ENCODE results near the gene TAS2R30.
"Not testable (repeated sequence)": the region's sequence is repeated elsewhere in the genome, so short reads cannot be mapped to it uniquely, and the experiment has no call there.

TAS2R30 gene

DNA sequence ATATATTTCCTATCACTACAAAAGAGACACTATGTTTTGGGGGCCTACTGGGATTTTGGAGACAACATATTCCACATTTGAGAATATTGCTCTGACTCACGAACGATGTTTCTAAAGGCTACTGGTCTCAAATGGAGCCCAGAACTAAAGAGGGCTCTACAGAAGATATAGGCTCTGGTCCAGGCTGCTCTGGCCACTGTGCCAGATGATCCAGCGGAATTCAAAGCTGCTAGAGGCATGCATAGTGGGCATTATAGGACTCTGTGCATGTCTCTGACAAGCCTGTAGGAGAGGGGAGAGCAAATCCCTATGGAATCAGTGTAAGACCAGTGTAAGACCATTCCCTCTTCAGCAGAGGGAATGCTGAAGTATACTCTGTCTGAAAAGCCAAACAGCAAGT, 4.1 kb downstream of the TAS2R30 start:
- no peak for DNase-seq

DNA sequence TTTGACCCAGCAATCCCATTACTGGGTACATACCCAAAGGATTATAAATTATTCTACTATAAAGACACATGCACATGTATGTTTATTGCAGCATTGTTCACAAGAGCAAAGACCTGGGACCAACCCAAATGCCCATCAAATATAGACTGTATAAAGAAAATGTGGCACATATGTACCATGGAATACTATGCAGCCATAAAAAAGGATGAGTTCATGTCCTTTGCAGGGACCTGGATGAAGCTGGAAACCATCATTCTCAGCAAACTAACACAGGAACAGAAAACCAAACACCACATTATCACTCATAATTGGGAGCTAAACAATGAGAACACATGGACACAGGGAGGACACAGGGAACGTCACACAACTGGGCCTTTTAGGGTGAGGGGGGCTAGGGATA, 20.3 kb downstream of the TAS2R30 start:
- not testable (repeated sequence) for DNase-seq

DNA sequence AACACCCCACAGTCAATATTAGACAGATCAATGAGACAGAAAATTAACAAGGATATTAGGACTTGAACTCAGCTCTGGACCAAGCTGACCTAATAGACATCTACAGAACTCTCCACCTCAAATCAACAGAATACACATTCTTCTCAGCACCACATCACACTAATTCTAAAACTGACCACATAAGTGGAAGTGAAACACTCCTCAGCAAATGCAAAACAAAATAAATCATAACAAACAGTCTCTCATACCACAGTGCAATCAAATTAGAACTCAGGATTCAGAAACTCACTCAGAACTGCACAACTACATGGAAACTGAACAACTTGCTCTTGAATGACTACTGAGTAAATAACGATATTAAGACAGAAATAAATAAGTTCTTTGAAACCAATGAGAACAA, 23.2 kb downstream of the TAS2R30 start:
- not testable (repeated sequence) for DNase-seq

DNA sequence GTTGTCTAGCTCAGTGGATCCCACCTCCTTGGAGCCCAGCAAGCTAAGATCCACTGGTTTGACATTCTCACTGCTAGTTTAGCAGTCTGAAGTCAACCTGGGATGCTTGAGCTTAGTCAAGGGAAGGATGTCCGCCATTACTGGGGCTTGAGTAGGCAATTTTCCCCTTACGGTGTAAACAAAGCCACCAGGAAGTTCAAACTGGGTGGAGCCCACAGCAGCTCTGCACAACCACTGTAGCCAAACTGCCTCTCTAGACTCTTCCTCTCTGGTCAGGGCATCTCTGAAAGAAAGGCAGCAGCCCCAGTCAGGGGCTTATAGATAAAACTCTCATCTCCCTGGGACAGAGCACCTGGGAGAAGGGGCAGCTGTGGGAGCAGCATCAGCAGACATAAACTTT, 25.6 kb downstream of the TAS2R30 start:
- DNase-seq: no peak

DNA sequence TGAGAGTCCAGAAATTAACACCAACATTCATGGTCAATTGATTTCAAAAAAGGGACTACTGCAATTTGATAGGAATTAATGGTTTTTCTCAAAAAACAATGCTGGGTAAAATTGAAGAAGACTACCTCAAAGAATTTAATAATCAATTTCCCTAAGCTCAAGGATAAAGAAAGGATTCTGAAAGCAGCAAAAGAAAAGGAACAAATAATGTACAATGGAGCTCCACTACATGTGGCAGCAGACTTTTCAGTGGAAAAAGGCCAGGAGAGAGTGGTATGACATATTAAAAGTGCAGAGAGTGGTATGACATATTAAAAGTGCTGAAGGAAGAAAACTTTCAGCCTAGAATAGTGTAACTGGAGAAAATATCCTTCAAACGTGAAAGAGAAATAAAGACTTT, 26.7 kb downstream of the TAS2R30 start:
- no peak for DNase-seq

DNA sequence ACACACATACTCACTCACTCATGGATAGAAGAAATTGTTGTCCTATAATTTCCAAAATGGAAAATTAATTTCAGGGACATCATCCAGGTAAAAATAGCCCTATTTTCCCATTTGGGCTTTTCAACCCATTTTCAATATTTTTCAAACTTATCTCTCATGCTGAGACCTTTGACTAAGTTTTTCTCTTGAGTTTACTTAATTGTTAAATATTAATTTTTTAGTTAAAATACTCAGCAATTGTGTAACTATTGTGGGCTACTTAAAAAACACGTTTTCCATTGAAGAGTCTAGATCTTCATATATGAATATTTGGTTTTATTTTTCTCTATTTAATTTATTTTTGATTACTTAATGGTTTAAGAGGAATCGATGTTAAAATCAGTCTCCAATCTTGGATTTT, 28.2 kb downstream of the TAS2R30 start:
- DNase-seq: no peak

DNA sequence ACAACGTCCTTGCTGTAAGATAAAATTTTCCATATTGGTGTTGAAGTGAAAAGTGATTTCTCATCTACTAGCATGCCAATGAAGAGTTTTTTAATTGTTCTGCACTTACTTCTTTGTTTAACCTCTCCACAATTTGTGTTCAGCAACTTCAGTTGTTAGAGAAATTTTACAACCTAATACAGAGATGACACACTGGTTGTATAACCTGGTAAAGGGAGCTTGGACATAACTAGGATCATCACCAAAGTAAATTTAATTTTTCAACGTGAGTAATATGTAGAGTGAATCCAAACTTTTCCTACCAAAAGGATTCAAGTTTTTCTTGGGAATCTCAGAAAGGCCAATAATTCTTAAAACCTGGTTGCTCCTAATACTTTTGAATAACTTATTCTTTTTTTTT, 28.9 kb downstream of the TAS2R30 start:
- no peak for DNase-seq

DNA sequence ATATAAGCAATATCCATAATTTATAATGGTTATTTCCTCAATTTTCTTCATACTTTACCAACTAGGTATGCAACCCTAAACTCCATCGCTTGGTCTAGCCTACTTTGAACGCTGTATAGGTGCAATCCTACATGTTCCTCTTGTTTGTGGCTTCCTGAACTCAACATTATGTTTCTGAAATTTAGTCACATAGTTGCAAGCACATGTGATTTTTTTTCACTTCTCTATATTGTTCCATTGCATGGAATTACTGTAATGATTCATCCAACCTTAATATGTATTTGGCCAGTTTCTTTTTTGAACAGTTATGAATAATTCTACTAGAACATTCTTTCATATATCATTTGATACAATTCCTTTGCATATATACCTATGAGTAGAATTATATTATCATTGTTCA, 39.5 kb downstream of the TAS2R30 start:
- not testable (repeated sequence) for DNase-seq

DNA sequence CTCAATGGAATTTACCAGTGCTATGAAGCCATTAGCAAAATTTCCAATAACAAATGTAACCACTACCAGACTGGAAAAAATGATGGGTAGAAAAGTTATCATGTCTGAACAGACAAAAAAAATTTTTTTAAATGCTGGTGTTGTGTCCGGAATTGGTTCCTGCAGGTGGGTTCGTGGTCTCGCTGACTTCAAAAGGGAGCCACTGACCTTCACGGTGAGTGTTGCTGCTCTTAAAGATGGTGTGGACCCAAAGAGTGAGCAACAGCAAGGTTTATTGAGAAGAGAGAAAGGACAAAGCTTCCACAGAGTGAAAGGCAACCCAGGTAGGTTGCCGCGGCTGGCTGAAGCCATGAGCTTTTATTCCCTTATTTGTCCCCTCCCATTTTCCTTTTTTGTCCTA, 42.3 kb downstream of the TAS2R30 start, which contains the start of gene TAS2R43:
TSS of gene TAS2R43 (minus strand) at position 186 of the 400 bp plus-strand sequence. CDS start at position 102, 84 bp downstream.
- no peak for DNase-seq

DNA sequence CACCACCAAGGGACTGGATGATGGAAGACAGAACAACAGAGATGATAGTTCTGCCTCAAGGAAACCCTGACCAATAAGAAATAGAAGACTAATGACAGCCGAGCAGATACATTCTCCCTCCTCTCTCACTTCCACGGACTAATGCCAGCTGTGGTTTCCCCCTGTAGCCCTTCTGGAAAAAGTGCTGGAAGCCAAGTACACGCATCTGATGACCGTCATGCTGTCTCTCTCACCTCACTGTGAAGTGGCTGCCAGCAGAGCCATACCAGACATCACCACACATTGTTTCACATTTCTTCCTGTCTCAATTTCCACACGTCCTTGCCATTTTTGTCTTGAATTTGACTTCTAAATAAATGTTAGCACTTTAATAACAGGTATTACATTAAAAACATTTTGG, 45.2 kb downstream of the TAS2R30 start:
- DNase-seq: no peak

DNA sequence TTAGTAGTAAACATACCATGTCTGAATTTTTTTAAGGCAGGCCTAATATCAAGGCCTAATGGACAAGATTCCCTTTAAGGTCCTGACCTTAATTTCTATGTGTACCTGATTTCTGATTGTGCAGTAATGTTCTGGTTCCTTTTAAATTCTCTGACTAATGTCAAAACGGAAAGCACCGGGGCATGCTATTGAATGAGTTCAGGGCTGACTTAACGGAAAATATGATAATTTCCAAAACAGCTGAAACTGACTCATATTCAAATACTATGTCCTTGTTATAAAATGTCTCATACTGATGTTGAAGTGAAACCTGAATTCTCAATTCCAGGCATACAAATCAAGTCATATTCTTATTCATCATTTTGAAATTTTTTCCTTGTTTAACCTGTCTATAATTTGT, 49.0 kb downstream of the TAS2R30 start:
- no peak for DNase-seq

Data from right kidney (tissue), 1 donor.